Measurements from ENCODE around the gene AFDN.

DNA sequence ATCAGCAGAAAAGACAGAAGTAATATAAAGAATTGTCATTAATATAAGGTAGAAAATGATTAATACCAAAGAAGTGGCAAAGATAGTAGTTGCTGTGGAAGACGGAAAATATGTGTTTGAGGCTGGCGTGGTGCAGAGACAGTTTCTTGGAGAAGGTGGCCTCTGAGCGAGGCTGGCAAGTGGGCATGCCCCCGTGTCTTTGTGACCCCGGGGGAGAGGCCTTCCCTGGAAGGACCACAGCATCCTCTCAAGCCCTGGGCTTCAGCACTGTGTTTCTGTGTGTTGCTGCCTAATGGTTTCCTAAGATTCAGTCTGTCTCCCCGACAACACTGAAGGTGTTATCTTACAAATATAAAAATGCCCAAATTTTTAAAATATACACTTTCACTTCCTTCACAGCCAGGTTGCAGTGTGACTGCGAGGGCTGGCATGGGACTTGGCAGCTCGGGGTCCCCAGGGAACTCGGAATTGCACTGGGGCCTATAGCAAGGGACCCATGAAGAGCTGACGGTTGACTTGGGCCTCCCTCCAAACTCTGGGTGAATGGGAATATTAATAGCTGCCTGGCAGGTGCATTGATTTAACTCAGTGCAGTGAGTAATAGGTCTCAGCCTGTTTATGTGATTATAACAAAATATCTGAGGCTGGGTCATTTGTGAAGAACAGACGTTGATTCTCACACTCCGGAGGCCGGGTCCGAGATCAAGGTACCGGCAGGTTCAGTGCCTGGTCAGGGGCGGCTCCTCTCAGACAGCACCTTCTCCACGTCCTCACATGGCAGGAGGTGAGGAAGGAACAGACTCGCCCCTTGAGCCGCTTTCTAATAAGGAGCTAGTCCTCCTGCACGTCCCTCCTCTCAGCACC, 47.4 kb upstream of the AFDN start:
- TF ChIP-seq EP300 (IDR thresholded peaks at IDR 0.05): no peak
- TF ChIP-seq, protein P1, sequence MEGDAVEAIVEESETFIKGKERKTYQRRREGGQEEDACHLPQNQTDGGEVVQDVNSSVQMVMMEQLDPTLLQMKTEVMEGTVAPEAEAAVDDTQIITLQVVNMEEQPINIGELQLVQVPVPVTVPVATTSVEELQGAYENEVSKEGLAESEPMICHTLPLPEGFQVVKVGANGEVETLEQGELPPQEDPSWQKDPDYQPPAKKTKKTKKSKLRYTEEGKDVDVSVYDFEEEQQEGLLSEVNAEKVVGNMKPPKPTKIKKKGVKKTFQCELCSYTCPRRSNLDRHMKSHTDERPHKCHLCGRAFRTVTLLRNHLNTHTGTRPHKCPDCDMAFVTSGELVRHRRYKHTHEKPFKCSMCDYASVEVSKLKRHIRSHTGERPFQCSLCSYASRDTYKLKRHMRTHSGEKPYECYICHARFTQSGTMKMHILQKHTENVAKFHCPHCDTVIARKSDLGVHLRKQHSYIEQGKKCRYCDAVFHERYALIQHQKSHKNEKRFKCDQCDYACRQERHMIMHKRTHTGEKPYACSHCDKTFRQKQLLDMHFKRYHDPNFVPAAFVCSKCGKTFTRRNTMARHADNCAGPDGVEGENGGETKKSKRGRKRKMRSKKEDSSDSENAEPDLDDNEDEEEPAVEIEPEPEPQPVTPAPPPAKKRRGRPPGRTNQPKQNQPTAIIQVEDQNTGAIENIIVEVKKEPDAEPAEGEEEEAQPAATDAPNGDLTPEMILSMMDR (IDR thresholded peaks at IDR 0.05): no peak
